Measurements from ENCODE around the gene NR4A3.

NR4A3 gene

DNA sequence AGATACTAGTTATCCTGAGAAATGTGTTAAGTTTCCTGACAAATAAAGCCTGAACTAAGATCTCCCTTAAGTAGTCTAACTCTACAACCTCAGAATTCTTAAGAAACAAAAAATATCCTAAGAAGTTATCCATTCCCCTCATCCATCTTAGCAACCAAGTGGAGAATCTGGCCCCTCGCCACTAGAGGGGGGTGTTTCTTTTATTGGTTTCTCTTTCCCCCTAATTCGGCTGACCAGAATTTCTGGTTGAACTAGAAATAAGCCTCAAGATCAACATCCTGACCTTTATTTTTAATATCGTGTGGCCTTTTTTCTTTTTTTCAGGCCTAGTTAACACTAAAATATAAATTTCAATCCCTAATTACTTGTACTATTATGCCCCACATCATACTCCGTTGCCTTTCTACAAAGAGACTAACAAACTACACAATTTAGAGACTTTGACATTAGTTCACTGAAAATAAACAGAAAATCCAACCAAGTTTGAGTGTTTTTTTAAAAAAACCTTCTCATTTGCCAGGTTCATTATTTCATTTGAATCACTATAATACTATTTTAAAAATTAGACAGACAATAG, 14.3 kb upstream of the NR4A3 start:
- peak; percentile 71 for DNase-seq (ENCODE audit: low read depth)
- TF ChIP-seq, protein P1, sequence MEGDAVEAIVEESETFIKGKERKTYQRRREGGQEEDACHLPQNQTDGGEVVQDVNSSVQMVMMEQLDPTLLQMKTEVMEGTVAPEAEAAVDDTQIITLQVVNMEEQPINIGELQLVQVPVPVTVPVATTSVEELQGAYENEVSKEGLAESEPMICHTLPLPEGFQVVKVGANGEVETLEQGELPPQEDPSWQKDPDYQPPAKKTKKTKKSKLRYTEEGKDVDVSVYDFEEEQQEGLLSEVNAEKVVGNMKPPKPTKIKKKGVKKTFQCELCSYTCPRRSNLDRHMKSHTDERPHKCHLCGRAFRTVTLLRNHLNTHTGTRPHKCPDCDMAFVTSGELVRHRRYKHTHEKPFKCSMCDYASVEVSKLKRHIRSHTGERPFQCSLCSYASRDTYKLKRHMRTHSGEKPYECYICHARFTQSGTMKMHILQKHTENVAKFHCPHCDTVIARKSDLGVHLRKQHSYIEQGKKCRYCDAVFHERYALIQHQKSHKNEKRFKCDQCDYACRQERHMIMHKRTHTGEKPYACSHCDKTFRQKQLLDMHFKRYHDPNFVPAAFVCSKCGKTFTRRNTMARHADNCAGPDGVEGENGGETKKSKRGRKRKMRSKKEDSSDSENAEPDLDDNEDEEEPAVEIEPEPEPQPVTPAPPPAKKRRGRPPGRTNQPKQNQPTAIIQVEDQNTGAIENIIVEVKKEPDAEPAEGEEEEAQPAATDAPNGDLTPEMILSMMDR (conservative IDR thresholded peaks at IDR 0.05; ENCODE audit: control insufficient read depth, insufficient read depth, low read depth, low read length), result peak; percentile 86

DNA sequence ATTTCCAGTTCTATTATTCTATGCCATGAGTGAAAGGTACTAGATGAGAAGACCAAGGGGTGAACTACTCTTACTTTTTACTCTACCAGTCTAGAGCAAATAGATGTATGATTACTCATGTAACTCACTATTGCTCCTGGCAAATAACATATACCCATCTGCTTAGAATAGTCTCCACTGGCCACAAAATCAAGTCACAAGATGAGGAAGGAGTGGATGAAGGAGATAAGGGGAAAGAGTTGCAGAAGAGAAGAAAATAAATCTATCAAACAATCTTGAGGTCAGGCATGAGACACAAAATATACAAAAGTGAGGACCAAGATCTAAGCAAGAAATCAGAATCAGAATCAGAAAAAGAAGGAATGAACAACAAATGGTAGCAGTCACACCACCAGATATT, 13.7 kb upstream of the NR4A3 start:
- TF ChIP-seq, protein P1 (conservative IDR thresholded peaks at IDR 0.05; ENCODE audit: control insufficient read depth, insufficient read depth, low read depth, low read length), result no peak
- H3K4me3 ChIP-seq (ENCODE audit: control insufficient read depth, low read depth, low read length), result no peak overlapping the region
- DNase-seq (ENCODE audit: low read depth), result no peak

More for the DNA sequence above, 14.3 kb upstream of the NR4A3 start:
- H3K4me3 ChIP-seq (ENCODE audit: control insufficient read depth, low read depth, low read length), result no peak overlapping the region

DNA sequence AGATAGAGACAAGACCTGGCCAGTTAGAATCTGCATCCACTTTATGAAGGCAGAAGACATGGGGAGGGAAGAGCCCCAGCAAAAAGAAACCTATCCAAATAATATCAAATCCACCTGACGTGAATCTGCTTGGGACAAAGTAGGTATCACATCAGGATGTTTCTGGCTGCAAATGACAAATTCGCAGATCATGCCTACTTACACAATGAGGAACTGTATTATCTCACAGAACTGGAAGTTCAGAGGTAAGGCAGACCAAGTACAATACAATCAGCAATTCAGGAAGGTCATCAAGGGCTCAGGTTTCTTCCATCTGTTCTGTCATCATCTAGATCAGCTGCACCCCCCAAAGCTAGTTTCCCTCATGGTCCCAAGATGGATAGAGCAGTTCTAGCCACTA, 13.2 kb upstream of the NR4A3 start:
- no peak for DNase-seq (ENCODE audit: low read depth)
- no peak overlapping the region for H3K4me3 ChIP-seq (ENCODE audit: control insufficient read depth, low read depth, low read length)
- TF ChIP-seq, protein P1 (conservative IDR thresholded peaks at IDR 0.05; ENCODE audit: control insufficient read depth, insufficient read depth, low read depth, low read length), result no peak

DNA sequence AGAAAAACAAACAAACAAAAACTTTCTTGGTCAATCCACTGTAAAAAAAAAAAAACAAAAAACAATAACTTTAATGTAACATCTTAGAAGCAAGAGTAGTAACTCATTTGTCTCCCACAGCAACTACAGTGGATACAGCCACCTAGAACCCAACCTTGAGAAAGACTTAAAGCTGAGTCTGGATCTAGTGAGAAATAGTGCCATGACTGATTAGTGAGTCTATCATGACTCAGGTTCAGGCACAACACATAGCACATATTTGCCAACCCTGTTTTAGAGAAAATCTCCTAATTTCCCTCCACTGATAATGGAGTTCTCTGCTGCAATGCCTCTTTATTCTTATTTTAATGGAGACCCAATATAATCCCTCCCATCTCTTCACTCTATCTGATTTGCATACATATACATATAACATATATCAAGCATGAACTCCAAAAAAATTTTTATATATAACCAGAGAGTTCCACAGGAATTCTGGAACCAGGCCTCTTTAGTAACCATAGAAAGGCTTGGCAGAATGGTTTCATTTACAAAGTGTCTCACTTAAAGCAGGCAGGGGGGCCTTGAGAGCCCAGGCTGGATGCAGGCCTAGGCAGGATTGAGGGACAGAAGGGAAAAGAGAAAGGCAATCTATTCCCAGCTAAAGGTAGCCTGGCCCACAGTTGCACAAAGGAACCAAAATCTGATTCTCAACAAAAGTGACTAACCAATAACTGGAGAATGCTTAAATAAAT, 11.9 kb upstream of the NR4A3 start:
- TF ChIP-seq, protein P1 (conservative IDR thresholded peaks at IDR 0.05; ENCODE audit: control insufficient read depth, insufficient read depth, low read depth, low read length), result no peak
- no peak overlapping the region for H3K4me3 ChIP-seq (ENCODE audit: control insufficient read depth, low read depth, low read length)
- peak; percentile 79 for DNase-seq (ENCODE audit: low read depth)

DNA sequence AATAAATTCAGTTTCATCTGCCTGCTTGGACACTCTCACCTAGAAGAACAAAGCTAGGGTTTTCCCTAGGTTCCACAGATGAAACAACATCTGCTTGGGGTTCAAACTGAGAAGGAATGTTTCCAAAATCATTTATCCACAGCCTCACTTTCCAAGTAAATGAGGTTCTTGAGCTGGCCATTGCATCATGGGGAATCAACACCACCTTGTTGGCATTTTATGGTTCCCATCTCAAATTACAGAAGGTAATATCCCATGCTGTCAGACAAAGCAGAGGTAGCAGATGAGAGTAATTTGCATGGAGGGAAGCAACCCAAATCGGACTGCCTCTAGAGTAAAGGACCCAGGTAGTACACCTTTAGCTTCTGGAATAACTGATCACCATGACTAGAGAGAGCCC, 10.5 kb upstream of the NR4A3 start:
- no peak for DNase-seq (ENCODE audit: low read depth)
- TF ChIP-seq, protein P1 (conservative IDR thresholded peaks at IDR 0.05; ENCODE audit: control insufficient read depth, insufficient read depth, low read depth, low read length), result no peak
- no peak overlapping the region for H3K4me3 ChIP-seq (ENCODE audit: control insufficient read depth, low read depth, low read length)

DNA sequence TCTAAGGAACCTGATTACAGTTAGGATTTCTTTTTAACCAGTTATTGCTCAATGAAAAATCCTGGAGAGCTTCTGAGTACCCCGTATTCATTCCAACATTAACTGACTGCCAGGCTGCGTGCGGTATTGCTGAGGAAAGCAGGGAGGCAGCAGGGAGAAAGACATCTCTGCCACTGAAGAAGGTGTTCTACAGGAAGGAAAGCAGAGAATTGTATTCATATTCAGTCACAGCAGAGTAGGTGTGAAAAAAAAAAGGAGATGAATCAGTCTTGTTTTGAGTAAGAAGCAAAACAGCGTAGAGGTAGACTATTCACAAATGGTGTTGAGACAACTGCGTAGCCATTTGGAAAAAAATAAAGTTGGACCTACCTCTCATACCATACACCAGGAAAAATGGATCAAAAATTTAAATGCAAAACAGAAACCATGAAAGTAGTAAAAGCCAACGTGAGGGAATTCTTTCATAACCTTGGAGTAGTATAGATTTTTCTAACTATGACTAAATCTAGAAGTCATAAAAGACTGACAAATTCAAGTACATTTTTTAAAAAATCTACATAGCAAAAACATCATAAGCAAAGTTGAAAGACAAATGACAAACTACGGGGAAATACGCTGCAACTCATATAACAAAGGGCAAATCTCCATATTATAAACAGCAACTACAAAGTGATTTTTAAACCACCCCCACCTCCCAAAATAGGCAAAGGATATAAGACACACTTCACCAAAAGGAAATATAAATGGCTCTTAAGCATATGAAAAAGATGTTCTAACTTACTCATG, 9.9 kb upstream of the NR4A3 start:
- TF ChIP-seq, protein P1 (conservative IDR thresholded peaks at IDR 0.05; ENCODE audit: control insufficient read depth, insufficient read depth, low read depth, low read length), result no peak
- H3K4me3 ChIP-seq (ENCODE audit: control insufficient read depth, low read depth, low read length), result no peak overlapping the region
- no peak for DNase-seq (ENCODE audit: low read depth)

Data from fibroblast of mammary gland (primary cell).